ENCODE results near the gene URGCP.

- TF ChIP-seq, protein P1, sequence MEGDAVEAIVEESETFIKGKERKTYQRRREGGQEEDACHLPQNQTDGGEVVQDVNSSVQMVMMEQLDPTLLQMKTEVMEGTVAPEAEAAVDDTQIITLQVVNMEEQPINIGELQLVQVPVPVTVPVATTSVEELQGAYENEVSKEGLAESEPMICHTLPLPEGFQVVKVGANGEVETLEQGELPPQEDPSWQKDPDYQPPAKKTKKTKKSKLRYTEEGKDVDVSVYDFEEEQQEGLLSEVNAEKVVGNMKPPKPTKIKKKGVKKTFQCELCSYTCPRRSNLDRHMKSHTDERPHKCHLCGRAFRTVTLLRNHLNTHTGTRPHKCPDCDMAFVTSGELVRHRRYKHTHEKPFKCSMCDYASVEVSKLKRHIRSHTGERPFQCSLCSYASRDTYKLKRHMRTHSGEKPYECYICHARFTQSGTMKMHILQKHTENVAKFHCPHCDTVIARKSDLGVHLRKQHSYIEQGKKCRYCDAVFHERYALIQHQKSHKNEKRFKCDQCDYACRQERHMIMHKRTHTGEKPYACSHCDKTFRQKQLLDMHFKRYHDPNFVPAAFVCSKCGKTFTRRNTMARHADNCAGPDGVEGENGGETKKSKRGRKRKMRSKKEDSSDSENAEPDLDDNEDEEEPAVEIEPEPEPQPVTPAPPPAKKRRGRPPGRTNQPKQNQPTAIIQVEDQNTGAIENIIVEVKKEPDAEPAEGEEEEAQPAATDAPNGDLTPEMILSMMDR (IDR thresholded peaks at IDR 0.05 in 4 of 5, conservative IDR thresholded peaks at IDR 0.05 in 1 of 5): no peak
- TF ChIP-seq POLR2A (IDR thresholded peaks at IDR 0.05): no peak
Observed at GRCh38 chr7:43952028-43952427, 45.6 kb upstream of the URGCP start.

Data from gastrocnemius medialis (tissue), 4 donors.